Erythroblast (primary cell): ENCODE measurements around the gene LHFPL2.

Experiments used
- DNase-seq, 2 experiments: peaks; one replicate each; lab custom pipeline; 2025; lab: John Stamatoyannopoulos, UW
- GATA1 ChIP-seq: IDR thresholded peaks from 2 replicates; pipeline ENCODE4 v1.6.1; 2011; ENCODE audit warnings: low read depth, mild to moderate bottlenecking, control low read depth, low read length, moderate library complexity
- POLR2A ChIP-seq: IDR thresholded peaks from 2 replicates; pipeline ENCODE4 v1.6.1; 2011; ENCODE audit warnings: mild to moderate bottlenecking, low read length

The LHFPL2 gene

GRCh38 chr5:78530342-78531096 is 118.1 kb downstream of the LHFPL2 start:
- TF ChIP-seq GATA1 (no peak), POLR2A (no peak)
- DNase-seq: peak; percentile 30 to 72

- DNase-seq: no peak
- TF ChIP-seq GATA1: no peak
- TF ChIP-seq POLR2A: no peak
Observed at GRCh38 chr5:78527925-78528324, 120.6 kb downstream of the LHFPL2 start.

- no peak for TF ChIP-seq POLR2A
- TF ChIP-seq GATA1: no peak
- DNase-seq: peak; percentile 50 to 77
Observed at GRCh38 chr5:78527054-78527859, 121.3 kb downstream of the LHFPL2 start.

- peak; percentile 30 to 33 for DNase-seq
- TF ChIP-seq POLR2A: no peak
- TF ChIP-seq GATA1: no peak
Observed at GRCh38 chr5:78526049-78526525, 122.5 kb downstream of the LHFPL2 start.

- DNase-seq: peak; percentile 16 to 71
Observed at GRCh38 chr5:78523314-78524193, 125.0 kb downstream of the LHFPL2 start.

GRCh38 chr5:78522476-78523260 is 125.9 kb downstream of the LHFPL2 start:
- TF ChIP-seq POLR2A (no peak), GATA1 (no peak)

More at GRCh38 chr5:78523314-78524193, 125.0 kb downstream of the LHFPL2 start:
- no peak for TF ChIP-seq GATA1
- peak; percentile 31 for TF ChIP-seq POLR2A

GRCh38 chr5:78521455-78521854 is 127.1 kb downstream of the LHFPL2 start:
- peak; percentile 25 to 48 for DNase-seq
- TF ChIP-seq GATA1 (no peak), POLR2A (no peak)

More at GRCh38 chr5:78522476-78523260, 125.9 kb downstream of the LHFPL2 start:
- peak; percentile 34 to 72 for DNase-seq

- TF ChIP-seq POLR2A: no peak
- TF ChIP-seq GATA1: no peak
- no peak for DNase-seq
Observed at GRCh38 chr5:78519198-78519941, 129.2 kb downstream of the LHFPL2 start.

GRCh38 chr5:78518365-78519197 is 130.0 kb downstream of the LHFPL2 start:
- DNase-seq: no peak
- TF ChIP-seq POLR2A (no peak), GATA1 (no peak)

GRCh38 chr5:78515670-78516069 is 132.9 kb downstream of the LHFPL2 start:
- no peak for DNase-seq
- TF ChIP-seq POLR2A: no peak
- TF ChIP-seq GATA1: no peak

GRCh38 chr5:78514427-78515330 is 133.9 kb downstream of the LHFPL2 start:
- TF ChIP-seq GATA1 (no peak), POLR2A (no peak)
- DNase-seq: no peak
